Heart left ventricle (tissue), 16 donors: Measurements from ENCODE around the gene KCNQ1. TPM values are rescaled to one million over a fixed set of nuclear protein-coding genes. Genes with fewer than 3 reads are reported as not detected.

ENCODE experiments used
- ATAC-seq, 4 donors: fragments of 200-7000 bp; cut with Tn5 transposase; one replicate each; pipeline ENCODE4 v1.9.1; 2020 to 2022; ENCODE audit warnings: moderate library complexity in 4 of 4, mild to moderate bottlenecking in 3 of 4, moderate number of reproducible peaks in 1 of 4
- DNase-seq, 5 donors: peaks; one replicate each; pipeline ENCODE4 v3.0.0-alpha.2; 2020
- H3K27ac ChIP-seq, 12 donors: fragments of 200-600 bp; sonication (generic) in 4 of 12; one replicate each; pipeline versions ENCODE4 v1.5.0 to v1.8.0; 2016 to 2022; ENCODE audit warnings: mild to moderate bottlenecking in 2 of 12
- H3K27me3 ChIP-seq, 9 donors: fragments of 200-600 bp; sonication (generic) in 2 of 9; one replicate each; pipeline versions ENCODE4 v1.5.1 to v1.8.0; 2016 to 2022; ENCODE audit warnings: mild to moderate bottlenecking in 3 of 9
- H3K36me3 ChIP-seq, 9 donors: fragments of 200-600 bp; sonication (generic) in 2 of 9; one replicate each; pipeline versions ENCODE4 v1.5.0 to v1.8.0; 2018 to 2022; ENCODE audit warnings: mild to moderate bottlenecking in 2 of 9
- H3K4me1 ChIP-seq, 12 donors: fragments of 200-600 bp; sonication (generic) in 4 of 12; one replicate each; pipeline versions ENCODE4 v1.5.0 to v1.8.0; 2016 to 2022; ENCODE audit warnings: mild to moderate bottlenecking in 3 of 12
- H3K4me3 ChIP-seq, 12 donors: fragments of 200-600 bp; sonication (generic) in 4 of 12; one replicate each; pipeline versions ENCODE4 v1.5.0 to v1.8.0; 2017 to 2022; ENCODE audit warnings: mild to moderate bottlenecking in 9 of 12, moderate library complexity in 4 of 12
- H3K9me3 ChIP-seq, 12 donors: fragments of 200-600 bp; sonication (generic) in 4 of 12; one replicate each; pipeline versions ENCODE4 v1.5.0 to v1.8.0; 2016 to 2022; ENCODE audit warnings: mild to moderate bottlenecking in 1 of 12
- CTCF ChIP-seq, 12 donors: fragments of 200-600 bp; sonication (generic) in 4 of 12; IDR thresholded peaks; one replicate each; pipeline versions ENCODE4 v1.5.0 to v1.8.0; 2018 to 2022; ENCODE audit warnings: antibody characterized with exemption in 12 of 12, mild to moderate bottlenecking in 5 of 12
- POLR2A ChIP-seq, 2 donors: fragments of 450-650 bp; IDR thresholded peaks; one replicate each; pipeline ENCODE4 v1.6.1; 2017; ENCODE audit warnings: antibody characterized with exemption in 2 of 2, mild to moderate bottlenecking in 2 of 2, moderate library complexity in 2 of 2
- WGBS, 4 donors: extraction: QIAGEN DNeasy Blood & Tissue Kit in 2 of 4; methylation state at CpG; one replicate each; pipeline versions ENCODE4 v1.1.5 to v1.1.7; 2013 to 2018; 5-methylcytosine and 5-hydroxymethylcytosine counted together
- intact Hi-C, 10 donors: fragments of 100-400 bp; cut with DNase I; formaldehyde crosslinking; loops; one replicate each; pipeline versions ENCODE4 v1.11.1 to v1.14.2; 2022
- polyA plus RNA-seq, 2 donors: library from polyadenylated mRNA; stranded (reverse); fragments of 200-250 nt; gene quantifications; one replicate each; pipeline ENCODE4 v1.2.3, GENCODE V29; 2013
- total RNA-seq, 9 donors: library from RNA; depleted of rRNA in 2 of 9; stranded (reverse); fragments of >200 nt in 2 of 9; fragmentation: NEBNext Ultra II Directional in 3 of 9; extraction: Animal tissue kit (Norgen Biotek cat#: 25700) in 3 of 9; gene quantifications; one replicate each; pipeline versions ENCODE4 v1.1.0 to v1.2.4, GENCODE V29; 2016 to 2023
- donor health status: ischemic (EF 13 %, LVEDD 7.1; RV severe dilation, severe dysfunction).
- donor health status: healthy with polysubstance abuse.
- donor health status: DM: no; HTN: yes; CAD: no.
- donor health status: DM: no; HTN: no; CAD: no.
- donor health status: ischemic (EF 25% LVEDD 6.9; RV normal size, moderate dysfunction).
- donor health status: ischemic (EF 25% LVEDD 5.7; RV mildly dilated, moderate dysfunction).
- donor health status: healthy.
- donor health status: DM: yes; HTN: yes; CAD: no.
- donor health status: ischemic (EF 35%, LVEDD 5.7; RV mildly dilated, moderate dysfunction).
- donor health status: nonischemic (EF 11% LVEDD 7.7; RV severe dilation, severe dysfunction).
- donor health status: DM: yes; HTN: yes; CAD: no.
- donor health status: PGD.
- donor health status: ischemic (EF 29% LVEDD 5.4; RV normal size, mild dysfunction).
- donor health status: nonischemic (EF 23%, LVEDD 6.1; RV moderate dilation, normal function).

Gene KCNQ1
- total and polyA plus RNA-seq, 11 donors, result 18.6 to 42.4 (median 31.4) TPM

- Histone ChIP-seq H3K27me3 (no peaks in the 10 kb centered on the region), H3K27ac (no peak overlapping the region), H3K9me3 (peaks cover 0 to 18% (median 5%) of the 10 kb centered on the region in 12 donors), H3K4me1 (peaks cover 0 to 4% (median 0%) of the 10 kb centered on the region in 12 donors), H3K36me3 (no peaks in the 10 kb centered on the region), H3K4me3 (no peak overlapping the region)
- TF ChIP-seq POLR2A (IDR thresholded peaks at IDR 0.05) (no peak), CTCF (IDR thresholded peaks at IDR 0.05) (no peak)
- WGBS, 4 donors, result 84 to 96% (median 90%) methylated on average over 19 to 20 of the region's 20 CpGs
- DNase-seq (peak in 3 of 5 donors; percentile 2 to 53 (median 5)), ATAC-seq (peak in 2 of 4 donors; percentile 11 to 18)
- intact Hi-C loops, result no loop called here
These were observed 315.5 kb downstream of the KCNQ1 start for GRCh38 chr11:2760196-2760871.

- Histone ChIP-seq H3K4me3 (no peak overlapping the region), H3K36me3 (no peaks in the 10 kb centered on the region), H3K9me3 (peaks cover 0 to 17% (median 4%) of the 10 kb centered on the region in 12 donors), H3K4me1 (peaks cover 0 to 4% (median 0%) of the 10 kb centered on the region in 12 donors), H3K27ac (no peak overlapping the region), H3K27me3 (no peaks in the 10 kb centered on the region)
- TF ChIP-seq CTCF (IDR thresholded peaks at IDR 0.05), result no peak
- no peak for TF ChIP-seq POLR2A (IDR thresholded peaks at IDR 0.05)
- WGBS, 4 donors, result 92 to 98% (median 95%) methylated on average over 30 to 33 of the region's 33 CpGs
- peak in 4 of 5 donors; percentile 5 to 40 (median 16) for DNase-seq
- intact Hi-C loops, result no loop called here
- peak in 1 of 4 donors; percentile 35 for ATAC-seq
These were observed 316.6 kb downstream of the KCNQ1 start for GRCh38 chr11:2761131-2762030.

GRCh38 chr11:2762031-2762380 lies 317.2 kb downstream of the KCNQ1 start:
- H3K27me3 ChIP-seq, result no peaks in the 10 kb centered on the region
- intact Hi-C loops, result no loop called here
- DNase-seq (peak in 1 of 5 donors; percentile 6), ATAC-seq (peak in 1 of 4 donors; percentile 25)
- peaks cover 0 to 4% (median 0%) of the 10 kb centered on the region in 12 donors for H3K4me1 ChIP-seq
- 91 to 96% (median 96%) methylated on average over 10 of the region's 10 CpGs for WGBS, 4 donors
- no peak overlapping the region for H3K4me3 ChIP-seq
- no peaks in the 10 kb centered on the region for H3K36me3 ChIP-seq
- peaks cover 0 to 11% (median 1%) of the 10 kb centered on the region in 12 donors for H3K9me3 ChIP-seq
- H3K27ac ChIP-seq, result no peak overlapping the region
- TF ChIP-seq CTCF (IDR thresholded peaks at IDR 0.05) (no peak), POLR2A (IDR thresholded peaks at IDR 0.05) (no peak)

- no peak for ATAC-seq
These were observed 317.6 kb downstream of the KCNQ1 start for GRCh38 chr11:2762451-2762850.

More at GRCh38 chr11:2762451-2762850, 317.6 kb downstream of the KCNQ1 start:
- DNase-seq, result peak in 3 of 5 donors; percentile 4 to 13 (median 5)
- 95 to 98% (median 97%) methylated on average over 17 of the region's 17 CpGs for WGBS, 4 donors
- Histone ChIP-seq H3K36me3 (no peaks in the 10 kb centered on the region), H3K27me3 (no peaks in the 10 kb centered on the region), H3K4me1 (peaks cover 0 to 4% (median 0%) of the 10 kb centered on the region in 12 donors), H3K4me3 (no peak overlapping the region), H3K27ac (no peak overlapping the region), H3K9me3 (peaks cover 0 to 6% (median 0%) of the 10 kb centered on the region in 12 donors)
- intact Hi-C loops, result no loop called here
- TF ChIP-seq POLR2A (IDR thresholded peaks at IDR 0.05), result no peak
- no peak for TF ChIP-seq CTCF (IDR thresholded peaks at IDR 0.05)
